Activated CD4-positive, CD25-positive, alpha-beta regulatory T cell treated with anti-CD3 and anti-CD28 coated beads, Interleukin-2, amount 50 U/mL, for 72 hours (primary cell): Measurements from ENCODE around the gene STRIT1.
"Not testable (repeated sequence)": the region's sequence is repeated elsewhere in the genome, so short reads cannot be mapped to it uniquely, and the experiment has no call there.

ENCODE experiments used
- DNase-seq: peaks from one replicate; pipeline ENCODE4 v3.0.0; 2021

Gene STRIT1

GRCh38 chr3:155312781-155313180 lies 19.3 kb upstream of the STRIT1 start:
- DNase-seq: no peak

GRCh38 chr3:155309581-155309980 lies 16.1 kb upstream of the STRIT1 start:
- no peak for DNase-seq

- DNase-seq: no peak
Measured at GRCh38 chr3:155308831-155309230, 15.3 kb upstream of the STRIT1 start.

- DNase-seq: no peak
Measured at GRCh38 chr3:155307183-155307582, 13.7 kb upstream of the STRIT1 start.

GRCh38 chr3:155304394-155304793 lies 10.9 kb upstream of the STRIT1 start:
- DNase-seq: no peak

- DNase-seq: no peak
Measured at GRCh38 chr3:155303540-155304097, 10.1 kb upstream of the STRIT1 start.

GRCh38 chr3:155302891-155303290 lies 9.4 kb upstream of the STRIT1 start:
- no peak for DNase-seq

GRCh38 chr3:155302481-155302880 lies 9.0 kb upstream of the STRIT1 start:
- no peak for DNase-seq

GRCh38 chr3:155297100-155297499 lies 3.6 kb upstream of the STRIT1 start:
- no peak for DNase-seq

- no peak for DNase-seq
Measured at GRCh38 chr3:155296413-155296812, 2.9 kb upstream of the STRIT1 start.

- DNase-seq: no peak
Measured at GRCh38 chr3:155292693-155293092, 790 bp downstream of the STRIT1 start.

- no peak for DNase-seq
Measured at GRCh38 chr3:155292133-155292532, 1.4 kb downstream of the STRIT1 start.

- no peak for DNase-seq
Measured at GRCh38 chr3:155286736-155287135, 6.7 kb downstream of the STRIT1 start.

GRCh38 chr3:155285936-155286335 lies 7.5 kb downstream of the STRIT1 start:
- DNase-seq: no peak

GRCh38 chr3:155283092-155284056 lies 10.1 kb downstream of the STRIT1 start:
- DNase-seq: no peak

GRCh38 chr3:155282385-155283091 lies 10.9 kb downstream of the STRIT1 start:
- DNase-seq: no peak

- no peak for DNase-seq
Measured at GRCh38 chr3:155281912-155282311, 11.6 kb downstream of the STRIT1 start.

GRCh38 chr3:155276089-155276488 lies 17.4 kb downstream of the STRIT1 start:
- DNase-seq: not testable (repeated sequence)

- not testable (repeated sequence) for DNase-seq
Measured at GRCh38 chr3:155275159-155275754, 18.2 kb downstream of the STRIT1 start.

- DNase-seq: not testable (repeated sequence)
Measured at GRCh38 chr3:155274435-155274834, 19.0 kb downstream of the STRIT1 start.

- no peak for DNase-seq
Measured at GRCh38 chr3:155271343-155271613, 22.2 kb downstream of the STRIT1 start.

- DNase-seq: no peak
Measured at GRCh38 chr3:155270485-155271342, 22.8 kb downstream of the STRIT1 start.

GRCh38 chr3:155270063-155270462 lies 23.4 kb downstream of the STRIT1 start:
- no peak for DNase-seq
